SK-N-MC (cell line): ENCODE results near the gene SCARF2.

Source experiments
- EZH2 ChIP-seq: fragments of 200-600 bp; sonication (generic); IDR thresholded peaks from one replicate; pipeline ENCODE4 v1.6.1; 2017; ENCODE audit warnings: antibody characterized with exemption
- FOXP2 ChIP-seq: optimal IDR thresholded peaks from 2 replicates; pipeline ENCODE3; 2011; ENCODE audit warnings: mild to moderate bottlenecking, moderate library complexity; ENCODE audit not compliant: insufficient read depth; ENCODE audit errors: extremely low read length, control extremely low read depth
- POLR2AphosphoS5 ChIP-seq: IDR thresholded peaks from 2 replicates; pipeline ENCODE4 v1.6.1; 2012; ENCODE audit warnings: mild to moderate bottlenecking, low read depth, low read length, borderline replicate concordance

GRCh38 chr22:20401376-20402014, 36.1 kb downstream of the SCARF2 start:
- TF ChIP-seq POLR2AphosphoS5, result no peak
- TF ChIP-seq EZH2, result no peak
- TF ChIP-seq FOXP2, result no peak
